Peyer's patch (tissue), 4 donors: Measurements from ENCODE around the gene HOXB5. TPM values are rescaled to one million over a fixed set of nuclear protein-coding genes. Genes with fewer than 3 reads are reported as not detected.

Experiments used
- DNase-seq, 3 donors: peaks; one replicate each; pipeline ENCODE4 v3.0.0-alpha.2; 2017 to 2019
- H3K27ac ChIP-seq, 4 donors: fragments of 200-600 bp; sonication (generic); one replicate each; pipeline ENCODE4 v1.5.1; 2016 to 2019
- H3K27me3 ChIP-seq, 2 donors: fragments of 200-600 bp; sonication (generic); one replicate each; pipeline ENCODE4 v1.5.1; 2019
- H3K36me3 ChIP-seq, 3 donors: fragments of 200-600 bp; sonication (generic); one replicate each; pipeline ENCODE4 v1.5.1; 2016 to 2019
- H3K4me1 ChIP-seq, 4 donors: fragments of 200-600 bp; sonication (generic); one replicate each; pipeline ENCODE4 v1.5.1; 2016 to 2019
- H3K4me3 ChIP-seq, 4 donors: fragments of 200-600 bp; sonication (generic); 1 replicate in 3 of 4; 2 replicates in 1 of 4; pipeline ENCODE4 v1.5.1; 2016 to 2019; ENCODE audit warnings: mild to moderate bottlenecking in 1 of 4
- H3K9me3 ChIP-seq, 4 donors: fragments of 200-600 bp; sonication (generic); one replicate each; pipeline ENCODE4 v1.5.1; 2016 to 2019; ENCODE audit warnings: mild to moderate bottlenecking in 1 of 4
- CTCF ChIP-seq, 6 experiments: fragments of 450-650 bp in 4 of 6; fragments of 200-600 bp in 2 of 6; sonication (generic) in 1 of 6; IDR thresholded peaks; one replicate each; pipeline ENCODE4 v1.5.1; 2017 to 2019; ENCODE audit warnings: antibody characterized with exemption in 6 of 6, mild to moderate bottlenecking in 3 of 6, moderate library complexity in 1 of 6
- POLR2A ChIP-seq, 2 donors: fragments of 450-650 bp; IDR thresholded peaks; one replicate each; pipeline ENCODE4 v1.5.1; 2017; ENCODE audit warnings: antibody characterized with exemption in 2 of 2, mild to moderate bottlenecking in 2 of 2, moderate library complexity in 2 of 2
- total RNA-seq, 4 donors: library from RNA; depleted of rRNA; stranded (reverse); fragments of >200 nt; gene quantifications; one replicate each; pipeline ENCODE4 v1.1.0, GENCODE V29; 2016

Gene HOXB5
- total RNA-seq, 4 donors from 2014 or later = 7.7 to 22.5 (median 15.0) TPM

GRCh38 chr17:48567646-48568354 is 25.8 kb downstream of the HOXB5 start:
- Histone ChIP-seq H3K4me3 (peak overlapping the region in 1 of 4 donors; percentile 27), H3K36me3 (peaks cover 0 to 12% (median 0%) of the 10 kb centered on the region in 3 donors), H3K9me3 (no peaks in the 10 kb centered on the region), H3K27ac (peak overlapping the region in 2 of 4 donors; percentile 79 to 92), H3K4me1 (peaks cover 0 to 73% (median 2%) of the 10 kb centered on the region in 4 donors), H3K27me3 (no peaks in the 10 kb centered on the region)
- TF ChIP-seq POLR2A (IDR thresholded peaks at IDR 0.05) (no peak), CTCF (IDR thresholded peaks at IDR 0.05) (no peak)
- no peak for DNase-seq

- Histone ChIP-seq H3K9me3 (no peaks in the 10 kb centered on the region), H3K4me1 (peaks cover 0 to 76% (median 2%) of the 10 kb centered on the region in 4 donors), H3K27ac (peak overlapping the region in 3 of 4 donors; percentile 17 to 92 (median 79)), H3K4me3 (no peak overlapping the region), H3K36me3 (peaks cover 0 to 12% (median 0%) of the 10 kb centered on the region in 3 donors), H3K27me3 (no peaks in the 10 kb centered on the region)
- DNase-seq = peak in 2 of 3 donors; percentile 69 to 74
- TF ChIP-seq CTCF (IDR thresholded peaks at IDR 0.05) = no peak
- TF ChIP-seq POLR2A (IDR thresholded peaks at IDR 0.05) = no peak
Observed at GRCh38 chr17:48567209-48567608, 26.4 kb downstream of the HOXB5 start.

GRCh38 chr17:48566717-48567116 is 26.9 kb downstream of the HOXB5 start:
- TF ChIP-seq POLR2A (IDR thresholded peaks at IDR 0.05) = no peak
- no peak for TF ChIP-seq CTCF (IDR thresholded peaks at IDR 0.05)
- Histone ChIP-seq H3K27ac (peak overlapping the region in 3 of 4 donors; percentile 17 to 92 (median 79)), H3K36me3 (peaks cover 0 to 12% (median 0%) of the 10 kb centered on the region in 3 donors), H3K27me3 (no peaks in the 10 kb centered on the region), H3K9me3 (no peaks in the 10 kb centered on the region), H3K4me1 (peaks cover 0 to 76% (median 2%) of the 10 kb centered on the region in 4 donors), H3K4me3 (no peak overlapping the region)
- DNase-seq = no peak

- peak overlapping the region in 1 of 4 donors; percentile 79 for H3K27ac ChIP-seq
- peaks cover 0 to 80% (median 2%) of the 10 kb centered on the region in 4 donors for H3K4me1 ChIP-seq
- no peaks in the 10 kb centered on the region for H3K27me3 ChIP-seq
- no peak overlapping the region for H3K4me3 ChIP-seq
- DNase-seq = peak in 1 of 3 donors; percentile 11
- no peak for TF ChIP-seq CTCF (IDR thresholded peaks at IDR 0.05)
- no peak for TF ChIP-seq POLR2A (IDR thresholded peaks at IDR 0.05)
- H3K9me3 ChIP-seq = no peaks in the 10 kb centered on the region
- peaks cover 0 to 7% (median 0%) of the 10 kb centered on the region in 3 donors for H3K36me3 ChIP-seq
Observed at GRCh38 chr17:48565925-48566710, 27.5 kb downstream of the HOXB5 start.

GRCh38 chr17:48565022-48565554 is 28.5 kb downstream of the HOXB5 start:
- Histone ChIP-seq H3K27me3 (no peaks in the 10 kb centered on the region), H3K4me3 (peak overlapping the region in 1 of 4 donors; percentile 37), H3K36me3 (no peaks in the 10 kb centered on the region), H3K9me3 (no peaks in the 10 kb centered on the region), H3K27ac (peak overlapping the region in 2 of 4 donors; percentile 62 to 96), H3K4me1 (peaks cover 0 to 87% (median 2%) of the 10 kb centered on the region in 4 donors)
- TF ChIP-seq POLR2A (IDR thresholded peaks at IDR 0.05) (no peak), CTCF (IDR thresholded peaks at IDR 0.05) (no peak)
- DNase-seq = peak in 1 of 3 donors; percentile 11
